ENCODE results near the gene SF3A1. TPM values are rescaled to one million over a fixed set of nuclear protein-coding genes. Genes with fewer than 3 reads are reported as not detected.

SF3A1 gene
- total and polyA plus RNA-seq, 4 donors, result 15.8 to 157 (median 45.1) TPM

DNA sequence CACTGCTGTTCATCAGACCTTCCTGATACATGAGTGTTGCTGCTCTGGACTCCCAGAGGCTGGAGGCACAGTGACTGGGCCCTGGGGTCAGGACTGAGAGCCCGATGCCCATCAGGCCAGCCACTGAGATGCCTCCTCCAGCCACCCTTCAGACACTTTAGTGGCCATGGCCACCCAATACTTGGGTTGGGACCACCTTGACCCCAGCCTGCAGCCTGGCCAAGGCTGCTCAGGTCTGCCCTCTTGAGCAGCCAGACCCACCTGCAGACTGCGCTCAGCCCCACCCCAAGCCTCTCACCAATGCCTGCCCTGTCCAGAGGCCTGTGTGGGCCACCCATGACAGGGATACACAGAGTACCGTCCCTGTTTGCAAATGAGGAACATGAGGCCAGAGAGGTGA is 26.4 kb upstream of the SF3A1 start:
- DNase-seq, result no peak
- 63 to 92% methylated on average over 3 of the region's 3 CpGs for WGBS, 2 donors
- Histone ChIP-seq H3K9me3 (ENCODE audit: control insufficient read depth in 4 of 4, insufficient read depth in 3 of 4, low read length in 3 of 4) (no peaks in the 10 kb centered on the region), H3K36me3 (ENCODE audit: control insufficient read depth in 4 of 4, insufficient read depth in 4 of 4, low read length in 4 of 4) (peaks cover 0 to 31% (median 5%) of the 10 kb centered on the region in 4 donors), H3K27me3 (ENCODE audit: control insufficient read depth in 3 of 3, insufficient read depth in 3 of 3, low read length in 2 of 3) (no peaks in the 10 kb centered on the region), H3K4me1 (ENCODE audit: control insufficient read depth in 5 of 5, insufficient read depth in 5 of 5, low read length in 5 of 5) (peaks cover 0 to 10% (median 0%) of the 10 kb centered on the region in 5 donors), H3K9ac (ENCODE audit: insufficient read depth in 1 of 2, low read length in 2 of 2) (no peak overlapping the region), H3K4me3 (no peak overlapping the region), H3K27ac (ENCODE audit: low read depth in 1 of 2, low read length in 1 of 2) (no peak overlapping the region)
- TF ChIP-seq, protein P1, sequence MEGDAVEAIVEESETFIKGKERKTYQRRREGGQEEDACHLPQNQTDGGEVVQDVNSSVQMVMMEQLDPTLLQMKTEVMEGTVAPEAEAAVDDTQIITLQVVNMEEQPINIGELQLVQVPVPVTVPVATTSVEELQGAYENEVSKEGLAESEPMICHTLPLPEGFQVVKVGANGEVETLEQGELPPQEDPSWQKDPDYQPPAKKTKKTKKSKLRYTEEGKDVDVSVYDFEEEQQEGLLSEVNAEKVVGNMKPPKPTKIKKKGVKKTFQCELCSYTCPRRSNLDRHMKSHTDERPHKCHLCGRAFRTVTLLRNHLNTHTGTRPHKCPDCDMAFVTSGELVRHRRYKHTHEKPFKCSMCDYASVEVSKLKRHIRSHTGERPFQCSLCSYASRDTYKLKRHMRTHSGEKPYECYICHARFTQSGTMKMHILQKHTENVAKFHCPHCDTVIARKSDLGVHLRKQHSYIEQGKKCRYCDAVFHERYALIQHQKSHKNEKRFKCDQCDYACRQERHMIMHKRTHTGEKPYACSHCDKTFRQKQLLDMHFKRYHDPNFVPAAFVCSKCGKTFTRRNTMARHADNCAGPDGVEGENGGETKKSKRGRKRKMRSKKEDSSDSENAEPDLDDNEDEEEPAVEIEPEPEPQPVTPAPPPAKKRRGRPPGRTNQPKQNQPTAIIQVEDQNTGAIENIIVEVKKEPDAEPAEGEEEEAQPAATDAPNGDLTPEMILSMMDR (IDR thresholded peaks at IDR 0.05; ENCODE audit: control extremely low read depth, extremely low read depth), result no peak
- no peak for ATAC-seq (ENCODE audit: insufficient read depth, low FRiP score)

DNA sequence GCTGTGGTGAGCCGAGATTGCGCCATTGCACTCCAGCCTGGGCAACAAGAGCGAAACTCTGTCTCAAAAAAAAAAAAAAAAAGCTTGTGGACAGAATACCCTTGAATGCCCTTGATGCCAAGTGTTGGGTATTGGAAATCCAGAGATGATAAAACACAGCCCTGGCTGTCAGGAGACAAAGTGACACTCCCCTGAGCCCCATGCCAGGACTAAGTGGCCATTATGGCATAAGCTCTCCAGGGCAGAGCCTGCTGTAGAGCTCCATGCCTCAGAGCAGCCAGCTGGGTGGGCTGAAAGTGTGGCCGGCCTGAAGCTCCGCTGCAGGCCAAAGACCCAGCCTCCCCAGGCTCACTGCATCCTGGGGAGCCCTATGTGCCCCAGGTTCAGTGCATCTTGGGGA is 25.6 kb upstream of the SF3A1 start:
- H3K4me1 ChIP-seq (ENCODE audit: control insufficient read depth in 5 of 5, insufficient read depth in 5 of 5, low read length in 5 of 5), result peaks cover 0 to 8% (median 0%) of the 10 kb centered on the region in 5 donors
- no peak overlapping the region for H3K4me3 ChIP-seq
- no peaks in the 10 kb centered on the region for H3K27me3 ChIP-seq (ENCODE audit: control insufficient read depth in 3 of 3, insufficient read depth in 3 of 3, low read length in 2 of 3)
- H3K27ac ChIP-seq (ENCODE audit: low read depth in 1 of 2, low read length in 1 of 2), result no peak overlapping the region
- no peak for ATAC-seq (ENCODE audit: insufficient read depth, low FRiP score)
- peaks cover 0 to 36% (median 5%) of the 10 kb centered on the region in 4 donors for H3K36me3 ChIP-seq (ENCODE audit: control insufficient read depth in 4 of 4, insufficient read depth in 4 of 4, low read length in 4 of 4)
- no peak for DNase-seq
- 85 to 95% methylated on average over 5 of the region's 5 CpGs for WGBS, 2 donors
- H3K9ac ChIP-seq (ENCODE audit: insufficient read depth in 1 of 2, low read length in 2 of 2), result no peak overlapping the region
- TF ChIP-seq, protein P1 (IDR thresholded peaks at IDR 0.05; ENCODE audit: control extremely low read depth, extremely low read depth), result no peak
- no peaks in the 10 kb centered on the region for H3K9me3 ChIP-seq (ENCODE audit: control insufficient read depth in 4 of 4, insufficient read depth in 3 of 4, low read length in 3 of 4)

DNA sequence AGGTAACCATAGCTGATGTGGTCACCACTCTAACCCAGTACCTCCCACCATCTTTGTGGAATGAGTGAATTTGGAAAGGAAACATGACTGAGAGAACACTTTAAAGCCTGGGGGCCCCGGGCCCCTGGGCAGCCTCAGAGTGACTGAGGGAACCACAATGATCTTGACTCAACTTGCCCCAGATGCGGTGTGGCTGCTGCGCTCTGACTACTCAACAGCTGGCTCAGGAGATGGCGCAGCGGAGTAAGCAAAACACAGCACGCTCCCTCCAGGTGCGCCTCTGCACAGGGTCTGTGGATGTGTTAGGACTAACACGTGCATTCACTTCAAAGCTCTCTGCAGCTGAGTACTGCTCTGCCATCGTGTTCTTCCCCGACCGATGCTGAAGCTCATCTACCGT is 24.6 kb upstream of the SF3A1 start:
- no peak overlapping the region for H3K9ac ChIP-seq (ENCODE audit: insufficient read depth in 1 of 2, low read length in 2 of 2)
- H3K4me1 ChIP-seq (ENCODE audit: control insufficient read depth in 5 of 5, insufficient read depth in 5 of 5, low read length in 5 of 5), result peaks cover 0 to 2% (median 0%) of the 10 kb centered on the region in 5 donors
- TF ChIP-seq, protein P1 (IDR thresholded peaks at IDR 0.05; ENCODE audit: control extremely low read depth, extremely low read depth), result no peak
- H3K27ac ChIP-seq (ENCODE audit: low read depth in 1 of 2, low read length in 1 of 2), result no peak overlapping the region
- H3K9me3 ChIP-seq (ENCODE audit: control insufficient read depth in 4 of 4, insufficient read depth in 3 of 4, low read length in 3 of 4), result no peaks in the 10 kb centered on the region
- no peaks in the 10 kb centered on the region for H3K27me3 ChIP-seq (ENCODE audit: control insufficient read depth in 3 of 3, insufficient read depth in 3 of 3, low read length in 2 of 3)
- ATAC-seq (ENCODE audit: insufficient read depth, low FRiP score) (no peak), DNase-seq (no peak)
- WGBS, 2 donors, result 89 to 94% methylated on average over 12 of the region's 12 CpGs
- H3K36me3 ChIP-seq (ENCODE audit: control insufficient read depth in 4 of 4, insufficient read depth in 4 of 4, low read length in 4 of 4), result peaks cover 0 to 38% (median 5%) of the 10 kb centered on the region in 4 donors
- no peak overlapping the region for H3K4me3 ChIP-seq

DNA sequence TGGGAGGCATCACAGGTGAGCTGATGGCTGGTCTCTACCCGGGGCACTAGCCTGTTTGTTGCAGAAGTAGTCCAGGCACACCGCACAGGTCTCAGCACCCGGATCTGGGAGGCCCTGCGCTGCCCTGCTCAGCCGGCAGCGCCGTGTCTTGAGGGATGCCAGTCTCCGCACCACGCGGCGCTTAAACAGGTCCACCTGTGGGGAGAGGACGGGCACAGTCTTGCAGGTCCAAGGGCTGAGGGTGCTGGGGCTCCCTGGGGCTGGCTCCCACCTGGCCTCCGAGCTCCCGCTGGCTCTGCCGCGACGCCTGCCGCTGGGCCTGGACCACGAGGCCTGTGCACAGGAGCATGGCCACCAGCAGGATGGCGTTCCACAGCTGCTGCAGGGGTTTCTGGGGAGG is 23.3 kb upstream of the SF3A1 start:
- Histone ChIP-seq H3K27ac (ENCODE audit: low read depth in 1 of 2, low read length in 1 of 2) (no peak overlapping the region), H3K27me3 (ENCODE audit: control insufficient read depth in 3 of 3, insufficient read depth in 3 of 3, low read length in 2 of 3) (no peaks in the 10 kb centered on the region), H3K4me1 (ENCODE audit: control insufficient read depth in 5 of 5, insufficient read depth in 5 of 5, low read length in 5 of 5) (no peaks in the 10 kb centered on the region), H3K9me3 (ENCODE audit: control insufficient read depth in 4 of 4, insufficient read depth in 3 of 4, low read length in 3 of 4) (no peaks in the 10 kb centered on the region), H3K36me3 (ENCODE audit: control insufficient read depth in 4 of 4, insufficient read depth in 4 of 4, low read length in 4 of 4) (peaks cover 0 to 38% (median 10%) of the 10 kb centered on the region in 4 donors), H3K9ac (ENCODE audit: insufficient read depth in 1 of 2, low read length in 2 of 2) (no peak overlapping the region), H3K4me3 (no peak overlapping the region)
- WGBS, 2 donors, result 96 to 97% methylated on average over 16 to 20 of the region's 20 CpGs
- DNase-seq, result no peak
- TF ChIP-seq, protein P1 (IDR thresholded peaks at IDR 0.05; ENCODE audit: control extremely low read depth, extremely low read depth), result no peak
- no peak for ATAC-seq (ENCODE audit: insufficient read depth, low FRiP score)
